ENCODE results near the gene TEX53.

TEX53 gene

GRCh38 chr9:114678795-114679194, 21.2 kb upstream of the TEX53 start:
- no peak for DNase-seq

GRCh38 chr9:114678130-114678529, 20.5 kb upstream of the TEX53 start:
- no peak for DNase-seq

GRCh38 chr9:114677418-114677817, 19.8 kb upstream of the TEX53 start:
- no peak for DNase-seq

- no peak for DNase-seq
Measured at GRCh38 chr9:114676901-114677300, 19.3 kb upstream of the TEX53 start.

GRCh38 chr9:114674798-114675540, 17.4 kb upstream of the TEX53 start:
- DNase-seq, result no peak

- no peak for DNase-seq
Measured at GRCh38 chr9:114674076-114674797, 16.6 kb upstream of the TEX53 start.

GRCh38 chr9:114671605-114672004, 14.0 kb upstream of the TEX53 start:
- no peak for DNase-seq

- no peak for DNase-seq
Measured at GRCh38 chr9:114669961-114670360, 12.4 kb upstream of the TEX53 start.

- DNase-seq, result no peak
Measured at GRCh38 chr9:114668146-114668545, 10.5 kb upstream of the TEX53 start.

GRCh38 chr9:114666851-114667250, 9.2 kb upstream of the TEX53 start:
- no peak for DNase-seq

- no peak for DNase-seq
Measured at GRCh38 chr9:114666401-114666800, 8.8 kb upstream of the TEX53 start.

GRCh38 chr9:114664181-114664580, 6.6 kb upstream of the TEX53 start:
- DNase-seq, result no peak

GRCh38 chr9:114662081-114662989, 4.7 kb upstream of the TEX53 start:
- DNase-seq, result peak; percentile 26 to 37

GRCh38 chr9:114656301-114656700, 1.3 kb downstream of the TEX53 start:
- DNase-seq, result no peak

- DNase-seq, result no peak
Measured at GRCh38 chr9:114655689-114656088, 1.9 kb downstream of the TEX53 start.

GRCh38 chr9:114653556-114654159, 3.9 kb downstream of the TEX53 start:
- DNase-seq, result peak; percentile 55 to 59

GRCh38 chr9:114652776-114653555, 4.6 kb downstream of the TEX53 start:
- no peak for DNase-seq

GRCh38 chr9:114643896-114644295, 13.7 kb downstream of the TEX53 start:
- DNase-seq, result no peak

- no peak for DNase-seq
Measured at GRCh38 chr9:114643001-114643400, 14.6 kb downstream of the TEX53 start.

- DNase-seq, result peak in 1 of 2 donors; percentile 36
Measured at GRCh38 chr9:114641967-114642366, 15.6 kb downstream of the TEX53 start.

GRCh38 chr9:114638404-114638803, 19.2 kb downstream of the TEX53 start:
- DNase-seq, result no peak

GRCh38 chr9:114634387-114634786, 23.2 kb downstream of the TEX53 start:
- no peak for DNase-seq

Measured in hippocampal formation (tissue), 2 donors.